Activated T-helper 1 cell treated with anti-CD3 and anti-CD28 coated beads, Interleukin-12 subunit alpha, Interleukin-12 subunit beta, Interleukin-2, Interleukin-4 antibody, amounts not matched to agents 30 ng/mL and 10 ng/mL and 1 ng/mL, durations not matched to agents 14 hours and 24 hours and 36 hours (primary cell): ENCODE measurements around the gene FAM13A. TPM values are rescaled to one million over a fixed set of nuclear protein-coding genes. Genes with fewer than 3 reads are reported as not detected.

Experiments used
- DNase-seq: peaks from one replicate; pipeline ENCODE4 v3.0.0; 2021; ENCODE audit warnings: low spot score
- H3K27ac Mint-ChIP-seq: one replicate; pipeline ENCODE4 v1.8.0; 2021; ENCODE audit warnings: mild to moderate bottlenecking, mixed read lengths
- H3K27me3 Mint-ChIP-seq: one replicate; pipeline ENCODE4 v1.8.0; 2022; ENCODE audit warnings: mild to moderate bottlenecking, moderate library complexity, mixed read lengths; ENCODE audit not compliant: insufficient read depth
- H3K36me3 Mint-ChIP-seq: one replicate; pipeline ENCODE4 v1.8.0; 2021; ENCODE audit warnings: low read depth, mixed read lengths
- H3K4me1 Mint-ChIP-seq: one replicate; pipeline ENCODE4 v1.8.0; 2021; ENCODE audit warnings: low read depth, mixed read lengths
- H3K4me3 Mint-ChIP-seq: one replicate; pipeline ENCODE4 v1.8.0; 2021; ENCODE audit warnings: mild to moderate bottlenecking, moderate library complexity, mixed read lengths
- H3K9me3 Mint-ChIP-seq: one replicate; pipeline ENCODE4 v1.8.0; 2021; ENCODE audit warnings: mixed read lengths
- intact Hi-C: fragments of 100-400 bp; cut with micrococcal nuclease; formaldehyde crosslinking; loops from one replicate; pipeline ENCODE4 v1.15.1; 2024
- total RNA-seq: library from RNA; stranded (reverse); gene quantifications from 2 replicates; pipeline ENCODE4 v1.2.3, GENCODE V29; 2022

Gene FAM13A
- 0.61 and 3.0 TPM in 2 replicates for total RNA-seq

DNA sequence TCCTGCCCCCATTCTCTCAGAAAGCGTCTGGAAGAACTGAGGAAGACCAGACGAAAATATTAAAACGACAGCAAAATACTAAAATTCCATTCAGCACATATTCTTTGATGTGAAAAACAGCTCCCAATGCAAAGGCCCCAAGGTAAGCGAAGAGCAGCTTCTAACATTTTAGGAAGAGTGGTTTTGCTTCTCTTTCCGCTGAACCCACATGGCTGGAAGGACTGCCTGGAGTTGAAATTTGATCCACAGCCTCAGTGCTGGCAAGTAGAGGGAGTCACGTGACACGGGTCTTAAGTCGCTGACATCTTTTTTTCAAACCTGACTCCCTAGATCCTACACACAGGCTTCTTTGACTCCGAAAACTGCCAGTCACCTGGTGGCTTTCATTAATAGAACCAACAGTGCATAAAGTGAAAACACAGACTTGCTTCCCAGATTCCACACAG is at the start of gene FAM13A:
Gene FAM13A (minus strand): TSS at position 233 of the 446 bp plus-strand sequence. CDS start 221 bp downstream, at position 12.
- Mint-ChIP-seq H3K27ac (no peak within 1 kb of the TSS), H3K36me3 (no peaks in the 10 kb centered on the region)

DNA sequence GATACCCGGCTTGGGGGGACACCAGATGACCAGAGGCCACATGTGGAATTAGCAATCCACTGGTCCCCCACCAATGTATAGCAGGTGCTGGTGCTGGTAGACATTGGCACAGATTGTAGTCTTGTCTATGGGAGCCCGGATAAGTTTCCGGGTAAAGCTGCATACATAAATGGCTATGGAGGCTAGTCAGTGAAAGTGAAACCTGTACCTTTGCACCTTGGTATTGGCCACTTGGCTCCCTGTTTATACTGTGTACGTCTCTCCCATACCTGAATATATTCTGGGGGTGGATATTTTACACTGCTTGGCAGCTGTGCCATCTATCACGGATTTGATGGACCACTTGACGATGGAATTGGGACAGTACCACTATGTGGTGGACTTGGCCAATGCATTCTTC is 48.7 kb upstream of the FAM13A start:
- intact Hi-C loops = loop anchor here (10.0 kb wide), 2 partner anchors 141 to 491 kb away; no protein-coding TSS in a partner anchor
- Mint-ChIP-seq H3K9me3 (no peaks in the 10 kb centered on the region), H3K4me1 (peaks cover 20% of the 10 kb centered on the region), H3K27me3 (peaks cover 17% of the 10 kb centered on the region), H3K36me3 (no peaks in the 10 kb centered on the region), H3K27ac (no peak overlapping the region), H3K4me3 (no peak overlapping the region)
- no peak for DNase-seq

More for the DNA sequence above, at the start of gene FAM13A:
- Mint-ChIP-seq H3K4me1 (peaks cover 8% of the 10 kb centered on the region), H3K9me3 (peaks cover 16% of the 10 kb centered on the region), H3K27me3 (no peaks in the 10 kb centered on the region), H3K4me3 (no peak within 1 kb of the TSS)
- no peak for DNase-seq
- intact Hi-C loops = no loop called here

DNA sequence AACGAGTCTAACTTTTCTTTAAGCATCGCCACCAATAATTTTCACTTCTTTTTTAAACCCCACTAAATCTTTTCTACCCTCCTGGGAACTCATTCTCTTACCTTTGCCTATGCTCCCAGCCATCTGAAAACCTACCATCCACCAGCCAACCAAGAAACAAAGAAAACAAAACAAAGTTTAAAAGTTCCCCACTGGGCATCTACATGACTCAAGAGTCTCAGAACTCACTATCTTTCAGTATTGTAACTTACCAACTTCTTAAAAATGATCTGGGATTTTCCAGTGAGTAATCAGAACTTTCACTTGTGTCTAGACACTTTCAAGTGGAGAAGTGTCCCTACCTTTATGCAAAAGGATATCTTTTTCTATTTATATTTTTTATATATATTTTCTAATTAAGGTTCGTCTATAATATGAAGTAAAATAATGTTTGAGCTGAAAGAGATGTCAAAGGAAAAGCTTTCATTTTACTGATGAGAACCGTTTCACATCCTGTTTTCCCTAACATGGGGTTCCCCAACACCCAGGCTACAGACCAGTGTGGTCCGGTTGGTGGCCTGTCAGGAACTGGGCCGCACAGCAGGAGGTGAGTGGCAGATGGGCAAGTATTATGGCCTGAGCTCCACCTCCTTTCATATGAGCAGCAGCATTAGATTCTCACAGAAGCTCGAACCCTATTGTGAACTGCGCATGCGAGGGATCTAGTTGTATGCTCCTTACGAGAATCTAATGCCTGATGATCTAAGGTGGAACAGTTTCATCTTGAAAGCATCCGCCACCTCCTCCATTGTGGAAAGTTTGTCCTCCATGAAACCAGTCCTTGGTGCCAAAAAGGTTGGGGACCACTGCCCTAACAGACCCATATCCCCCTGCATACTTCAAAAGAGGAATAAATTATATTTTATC is 44.5 kb upstream of the FAM13A start:
- H3K4me3 Mint-ChIP-seq = no peak overlapping the region
- no peak for DNase-seq
- intact Hi-C loops = loop anchor here (1.0 to 10.0 kb wide), 3 partner anchors 20 to 487 kb away; no protein-coding TSS in a partner anchor
- H3K9me3 Mint-ChIP-seq = no peaks in the 10 kb centered on the region
- peak overlapping the region; percentile 10 for H3K27ac Mint-ChIP-seq
- H3K27me3 Mint-ChIP-seq = peaks cover 2% of the 10 kb centered on the region
- H3K4me1 Mint-ChIP-seq = peaks cover 15% of the 10 kb centered on the region
- H3K36me3 Mint-ChIP-seq = no peaks in the 10 kb centered on the region

DNA sequence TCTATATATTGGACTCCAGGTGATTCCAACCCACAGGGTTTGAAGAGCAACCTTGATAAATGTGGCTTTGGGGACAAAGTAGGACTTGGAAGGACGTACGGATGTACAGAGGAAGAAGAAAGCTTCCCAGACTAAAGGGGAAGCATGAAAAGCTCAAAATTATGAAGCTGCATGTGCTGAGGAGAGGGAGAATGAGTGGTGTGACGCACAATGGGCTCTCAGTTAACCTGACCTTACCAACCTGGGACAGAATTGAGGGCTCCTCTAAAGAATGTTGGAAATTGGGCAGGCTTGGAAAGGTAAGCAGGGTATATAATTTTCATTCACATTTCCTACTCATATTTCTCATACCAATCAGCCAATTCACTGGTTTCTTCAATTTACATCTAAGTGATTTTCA is 43.9 kb upstream of the FAM13A start:
- H3K4me1 Mint-ChIP-seq = peaks cover 15% of the 10 kb centered on the region
- H3K4me3 Mint-ChIP-seq = no peak overlapping the region
- H3K9me3 Mint-ChIP-seq = no peaks in the 10 kb centered on the region
- no peaks in the 10 kb centered on the region for H3K36me3 Mint-ChIP-seq
- no peak for DNase-seq
- H3K27me3 Mint-ChIP-seq = peaks cover 2% of the 10 kb centered on the region
- intact Hi-C loops = loop anchor here (1.0 to 10.0 kb wide), 3 partner anchors 20 to 486 kb away; no protein-coding TSS in a partner anchor
- no peak overlapping the region for H3K27ac Mint-ChIP-seq

DNA sequence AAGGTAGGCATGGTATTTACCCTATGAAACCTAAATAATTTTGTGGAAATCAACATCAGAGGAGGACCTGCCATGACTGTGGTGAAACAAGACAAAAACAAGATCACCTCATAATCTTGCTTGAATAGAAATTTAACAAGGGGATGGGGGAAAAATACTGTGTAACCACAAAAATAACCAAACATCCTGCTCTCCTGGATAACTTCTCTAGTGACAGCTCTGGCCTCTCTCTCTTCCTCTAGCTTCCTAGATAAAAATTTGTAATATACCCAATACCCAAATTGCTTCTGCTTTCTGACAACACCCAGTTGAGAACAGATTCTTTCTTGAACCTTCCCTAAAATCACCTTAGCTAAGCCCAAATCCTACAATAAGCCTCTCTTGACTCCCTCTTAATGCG is 42.5 kb upstream of the FAM13A start:
- H3K4me1 Mint-ChIP-seq = peaks cover 15% of the 10 kb centered on the region
- no peak overlapping the region for H3K4me3 Mint-ChIP-seq
- no peaks in the 10 kb centered on the region for H3K36me3 Mint-ChIP-seq
- H3K27me3 Mint-ChIP-seq = peaks cover 2% of the 10 kb centered on the region
- no peak for DNase-seq
- H3K9me3 Mint-ChIP-seq = no peaks in the 10 kb centered on the region
- intact Hi-C loops = no loop called here
- no peak overlapping the region for H3K27ac Mint-ChIP-seq

DNA sequence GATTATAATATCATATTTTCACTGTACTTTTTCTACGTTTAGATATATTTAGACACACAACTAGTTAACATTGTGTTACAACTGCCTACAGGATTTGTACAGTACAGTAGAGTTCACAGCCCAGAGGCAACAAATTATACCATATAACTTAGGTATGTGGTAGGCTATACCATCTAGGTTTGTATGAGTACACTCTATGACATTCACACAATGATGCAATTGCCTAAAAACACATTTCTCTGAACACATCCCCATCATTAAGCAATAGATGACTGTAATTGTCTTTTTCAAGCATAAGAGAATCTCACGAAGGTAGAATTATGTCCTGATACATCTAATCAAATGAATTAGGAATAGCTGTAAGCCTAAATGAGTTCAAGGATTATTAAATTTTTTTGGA is 42.0 kb upstream of the FAM13A start:
- no peaks in the 10 kb centered on the region for H3K36me3 Mint-ChIP-seq
- H3K9me3 Mint-ChIP-seq = no peaks in the 10 kb centered on the region
- H3K27me3 Mint-ChIP-seq = peaks cover 2% of the 10 kb centered on the region
- H3K4me3 Mint-ChIP-seq = no peak overlapping the region
- intact Hi-C loops = no loop called here
- no peak for DNase-seq
- peaks cover 15% of the 10 kb centered on the region for H3K4me1 Mint-ChIP-seq
- no peak overlapping the region for H3K27ac Mint-ChIP-seq

DNA sequence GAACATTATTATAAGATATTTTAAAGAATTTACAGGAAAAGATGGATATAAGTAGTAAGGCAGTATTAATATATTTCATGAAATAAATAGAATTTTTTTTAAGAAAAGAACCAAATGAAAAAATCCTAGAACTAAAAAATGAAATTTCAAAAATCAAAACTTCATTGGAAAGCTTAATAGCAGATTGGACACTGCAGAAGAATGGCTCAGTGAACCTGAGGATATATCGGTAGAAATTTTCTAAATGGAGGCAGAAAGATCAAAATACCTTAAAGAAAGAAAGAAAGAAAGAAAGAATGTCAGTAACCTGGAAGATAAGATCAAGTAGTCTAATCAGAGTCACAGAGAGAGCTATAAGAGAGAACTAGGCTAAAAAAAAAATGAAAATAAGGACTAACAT is 21.3 kb upstream of the FAM13A start:
- Mint-ChIP-seq H3K4me3 (no peak overlapping the region), H3K9me3 (peaks cover 34% of the 10 kb centered on the region), H3K4me1 (peaks cover 6% of the 10 kb centered on the region), H3K27me3 (no peaks in the 10 kb centered on the region), H3K27ac (no peak overlapping the region), H3K36me3 (peaks cover 2% of the 10 kb centered on the region)
- intact Hi-C loops = no loop called here
- no peak for DNase-seq

DNA sequence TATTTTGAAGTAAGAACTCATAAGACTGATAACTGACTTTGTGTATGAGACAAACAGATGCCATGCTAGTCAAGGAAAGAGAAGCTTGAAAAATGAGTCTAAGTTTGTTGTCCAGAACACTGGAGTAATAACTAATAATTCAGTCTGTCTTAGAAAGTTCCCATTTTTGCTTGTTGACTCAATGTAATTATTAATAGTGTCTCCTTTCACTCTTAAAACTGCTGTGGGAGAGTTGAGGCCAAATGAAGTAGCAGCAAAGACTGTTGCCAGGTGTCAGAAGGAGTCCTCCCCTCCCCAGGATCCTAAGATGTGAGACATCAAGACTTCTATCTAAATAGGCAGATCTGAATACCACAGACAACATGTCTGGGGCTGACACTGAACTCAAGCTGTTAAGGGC is 20.8 kb upstream of the FAM13A start:
- peaks cover 6% of the 10 kb centered on the region for H3K4me1 Mint-ChIP-seq
- no peak overlapping the region for H3K27ac Mint-ChIP-seq

DNA sequence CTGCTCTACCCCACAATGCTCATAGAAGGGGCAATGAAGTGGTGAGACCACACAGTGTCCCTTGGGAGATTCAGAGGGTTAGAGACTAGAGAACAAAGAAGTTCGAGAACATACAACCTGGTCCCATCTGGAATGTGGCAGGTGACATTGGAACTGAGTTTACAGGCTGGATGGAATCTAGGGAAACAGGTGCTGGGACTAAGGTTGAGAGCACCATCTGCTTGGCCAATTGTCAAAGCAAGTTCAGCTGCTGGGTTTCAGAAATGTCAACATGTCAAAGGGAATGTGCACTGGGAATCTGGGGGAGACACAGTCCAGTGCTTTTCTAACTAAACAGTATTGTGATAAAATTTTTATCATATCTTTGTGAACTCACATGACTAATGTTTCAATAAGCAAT is 15.9 kb upstream of the FAM13A start:
- intact Hi-C loops = no loop called here
- H3K9me3 Mint-ChIP-seq = peaks cover 14% of the 10 kb centered on the region
- H3K4me1 Mint-ChIP-seq = no peaks in the 10 kb centered on the region
- DNase-seq = no peak
- H3K36me3 Mint-ChIP-seq = no peaks in the 10 kb centered on the region
- H3K27ac Mint-ChIP-seq = no peak overlapping the region
- H3K27me3 Mint-ChIP-seq = no peaks in the 10 kb centered on the region
- no peak overlapping the region for H3K4me3 Mint-ChIP-seq

More for the DNA sequence above, 20.8 kb upstream of the FAM13A start:
- Mint-ChIP-seq H3K9me3 (peaks cover 34% of the 10 kb centered on the region), H3K27me3 (no peaks in the 10 kb centered on the region), H3K4me3 (no peak overlapping the region), H3K36me3 (peaks cover 2% of the 10 kb centered on the region)
- intact Hi-C loops = no loop called here
- no peak for DNase-seq

DNA sequence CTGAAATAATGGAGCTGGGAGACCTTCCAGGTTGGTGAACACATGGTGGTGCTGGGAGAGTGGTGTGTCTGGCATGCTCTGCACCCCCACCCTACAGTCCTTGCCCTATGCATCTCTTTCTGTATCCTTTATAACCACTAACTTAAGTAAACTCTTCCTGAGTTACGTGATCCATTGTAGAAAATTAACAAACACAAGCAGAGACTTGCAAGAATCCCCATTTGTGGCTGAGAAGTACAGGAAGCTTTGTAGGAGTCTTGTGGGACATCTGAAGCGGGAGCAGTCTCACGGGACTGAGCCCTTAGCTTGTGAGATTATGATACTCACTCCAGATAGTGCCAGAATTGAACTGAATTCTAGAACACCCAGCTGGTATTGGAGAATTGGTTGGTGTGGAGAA is 14.3 kb upstream of the FAM13A start:
- H3K4me3 Mint-ChIP-seq = no peak overlapping the region
- no peaks in the 10 kb centered on the region for H3K27me3 Mint-ChIP-seq
- H3K27ac Mint-ChIP-seq = no peak overlapping the region
- DNase-seq = no peak
- intact Hi-C loops = no loop called here
- H3K4me1 Mint-ChIP-seq = no peaks in the 10 kb centered on the region
- H3K36me3 Mint-ChIP-seq = no peaks in the 10 kb centered on the region
- H3K9me3 Mint-ChIP-seq = peaks cover 9% of the 10 kb centered on the region

DNA sequence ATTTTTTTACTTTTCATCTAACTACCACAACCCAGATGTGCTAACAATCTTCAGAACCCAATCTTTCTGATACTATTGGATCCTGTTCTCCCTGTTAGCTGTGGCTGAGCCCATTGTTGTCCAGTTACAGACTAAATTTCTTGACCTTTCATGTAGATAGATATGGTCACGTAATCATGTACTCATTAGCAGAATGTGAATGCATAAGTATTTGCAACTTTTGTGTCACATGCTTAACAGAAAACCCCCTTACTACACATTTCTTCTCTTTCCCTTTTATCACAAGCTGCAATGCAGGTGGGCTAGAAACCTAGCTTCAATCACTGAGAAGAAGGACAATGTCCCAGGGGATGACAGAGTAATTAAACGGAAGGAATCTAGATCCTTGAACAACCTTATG is 13.1 kb upstream of the FAM13A start:
- H3K27me3 Mint-ChIP-seq = no peaks in the 10 kb centered on the region
- intact Hi-C loops = no loop called here
- peaks cover 8% of the 10 kb centered on the region for H3K9me3 Mint-ChIP-seq
- DNase-seq = no peak
- no peaks in the 10 kb centered on the region for H3K36me3 Mint-ChIP-seq
- H3K4me3 Mint-ChIP-seq = no peak overlapping the region
- no peak overlapping the region for H3K27ac Mint-ChIP-seq
- H3K4me1 Mint-ChIP-seq = no peaks in the 10 kb centered on the region

DNA sequence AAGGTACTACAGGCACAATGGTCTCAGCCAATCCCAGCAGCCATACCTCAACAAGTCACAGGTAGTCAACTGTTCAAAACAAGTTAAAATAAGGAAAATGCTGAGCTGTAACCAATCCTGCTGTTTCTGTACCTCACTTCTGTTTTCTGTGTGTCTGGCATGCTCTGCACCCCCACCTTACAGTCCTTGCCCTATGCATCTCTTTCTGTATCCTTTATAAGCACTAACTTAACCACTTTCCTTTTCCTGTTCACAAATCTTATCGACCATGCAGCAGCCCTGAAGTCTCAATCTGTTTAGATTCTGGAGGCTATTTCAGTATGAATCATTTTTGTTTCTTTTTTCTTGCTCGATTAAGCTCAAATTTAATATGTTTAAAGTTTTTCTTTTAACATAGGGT is 12.5 kb upstream of the FAM13A start:
- Mint-ChIP-seq H3K27me3 (no peaks in the 10 kb centered on the region), H3K27ac (no peak overlapping the region), H3K9me3 (peaks cover 13% of the 10 kb centered on the region), H3K4me1 (no peaks in the 10 kb centered on the region), H3K36me3 (no peaks in the 10 kb centered on the region), H3K4me3 (no peak overlapping the region)
- DNase-seq = no peak
- intact Hi-C loops = no loop called here

DNA sequence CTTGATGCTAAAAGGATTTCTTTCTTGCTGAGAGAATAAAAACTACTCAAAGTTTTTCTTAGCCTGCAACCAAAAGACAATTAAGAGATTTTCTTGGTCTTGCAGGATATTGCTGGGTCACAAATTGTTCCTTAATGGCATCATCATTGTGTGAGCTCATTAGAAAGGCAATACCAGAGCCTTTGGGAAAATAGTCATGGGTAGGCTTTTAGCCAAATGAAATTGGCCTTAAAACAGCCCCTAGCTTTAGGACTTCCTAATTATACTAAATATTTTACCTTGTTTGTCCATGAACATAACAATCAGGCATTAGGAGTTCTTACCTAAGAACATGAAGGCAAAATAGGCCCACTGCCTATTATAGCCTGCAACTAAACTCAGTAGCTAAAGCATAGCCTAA is 10.4 kb upstream of the FAM13A start:
- Mint-ChIP-seq H3K27ac (no peak overlapping the region), H3K36me3 (no peaks in the 10 kb centered on the region), H3K9me3 (peaks cover 19% of the 10 kb centered on the region), H3K27me3 (no peaks in the 10 kb centered on the region), H3K4me1 (no peaks in the 10 kb centered on the region), H3K4me3 (no peak overlapping the region)
- intact Hi-C loops = no loop called here
- DNase-seq = no peak
